Karpas-422 (cell line): ENCODE results near the gene KRTAP5-11. TPM values are rescaled to one million over a fixed set of nuclear protein-coding genes. Genes with fewer than 3 reads are reported as not detected.
"Not testable (repeated sequence)": the region's sequence is repeated elsewhere in the genome, so short reads cannot be mapped to it uniquely, and the experiment has no call there.

Experiments used
- DNase-seq: peaks from one replicate; pipeline ENCODE4 v3.0.0-alpha.2; 2015
- H2AFZ ChIP-seq: fragments of 200-600 bp; sonication (generic); 2 replicates; pipeline ENCODE4 v1.6.1; 2014; ENCODE audit warnings: antibody characterized with exemption, low read length, mixed read lengths
- H3K27ac ChIP-seq: fragments of 200-600 bp; sonication (generic); 2 replicates; pipeline ENCODE4 v1.5.1; 2014; ENCODE audit warnings: mild to moderate bottlenecking, low read length, moderate library complexity
- H3K27me3 ChIP-seq: fragments of 200-600 bp; sonication (generic); 2 replicates; pipeline ENCODE4 v1.6.1; 2014; ENCODE audit warnings: low read length, mixed read lengths
- H3K36me3 ChIP-seq: fragments of 200-600 bp; sonication (generic); 2 replicates; pipeline ENCODE4 v1.6.1; 2014; ENCODE audit warnings: low read length, mixed read lengths; ENCODE audit not compliant: insufficient read depth
- H3K4me1 ChIP-seq: fragments of 200-600 bp; sonication (generic); 2 replicates; pipeline ENCODE4 v1.6.1; 2014; ENCODE audit warnings: mild to moderate bottlenecking, low read length, mixed read lengths
- H3K4me2 ChIP-seq: fragments of 200-600 bp; sonication (generic); 2 replicates; pipeline ENCODE4 v1.6.1; 2014; ENCODE audit warnings: low read length, low read depth, mild to moderate bottlenecking; ENCODE audit not compliant: poor library complexity, severe bottlenecking
- H3K4me3 ChIP-seq: fragments of 200-600 bp; sonication (generic); 2 replicates; pipeline ENCODE4 v1.5.1; 2014; ENCODE audit warnings: mild to moderate bottlenecking, antibody characterized with exemption, low read length, mixed read lengths
- H3K79me2 ChIP-seq: fragments of 200-600 bp; sonication (generic); 2 replicates; pipeline ENCODE4 v1.6.1; 2014; ENCODE audit warnings: mild to moderate bottlenecking, low read length, mixed read lengths
- H3K9ac ChIP-seq: fragments of 200-600 bp; sonication (generic); 2 replicates; pipeline ENCODE4 v1.6.0; 2014; ENCODE audit warnings: low read length
- H3K9me2 ChIP-seq: fragments of 200-600 bp; sonication (generic), shearing (Covaris generic); replicated peaks from 2 replicates; pipeline ENCODE4 v1.6.0; 2014; ENCODE audit warnings: mild to moderate bottlenecking, low read length, moderate library complexity; ENCODE audit not compliant: insufficient read depth
- H3K9me3 ChIP-seq: fragments of 300-700, 200-600 bp; sonication (generic); 2 replicates; pipeline ENCODE4 v1.6.1; 2014; ENCODE audit warnings: low read length, mixed read lengths
- H4K20me1 ChIP-seq: fragments of 200-600 bp; sonication (generic); 2 replicates; pipeline ENCODE4 v1.6.1; 2014; ENCODE audit warnings: mild to moderate bottlenecking, antibody characterized with exemption, low read length, low read depth; ENCODE audit not compliant: insufficient read depth
- total RNA-seq: library from RNA; depleted of rRNA; stranded (reverse); fragments of >200 nt; shearing (Covaris generic); gene quantifications from 2 replicates; pipeline ENCODE4 v1.2.3, GENCODE V29; 2014; ENCODE audit warnings: low replicate concordance

KRTAP5-11 gene
- total RNA-seq, 1 experiment from 2014 or later = not detected

DNA sequence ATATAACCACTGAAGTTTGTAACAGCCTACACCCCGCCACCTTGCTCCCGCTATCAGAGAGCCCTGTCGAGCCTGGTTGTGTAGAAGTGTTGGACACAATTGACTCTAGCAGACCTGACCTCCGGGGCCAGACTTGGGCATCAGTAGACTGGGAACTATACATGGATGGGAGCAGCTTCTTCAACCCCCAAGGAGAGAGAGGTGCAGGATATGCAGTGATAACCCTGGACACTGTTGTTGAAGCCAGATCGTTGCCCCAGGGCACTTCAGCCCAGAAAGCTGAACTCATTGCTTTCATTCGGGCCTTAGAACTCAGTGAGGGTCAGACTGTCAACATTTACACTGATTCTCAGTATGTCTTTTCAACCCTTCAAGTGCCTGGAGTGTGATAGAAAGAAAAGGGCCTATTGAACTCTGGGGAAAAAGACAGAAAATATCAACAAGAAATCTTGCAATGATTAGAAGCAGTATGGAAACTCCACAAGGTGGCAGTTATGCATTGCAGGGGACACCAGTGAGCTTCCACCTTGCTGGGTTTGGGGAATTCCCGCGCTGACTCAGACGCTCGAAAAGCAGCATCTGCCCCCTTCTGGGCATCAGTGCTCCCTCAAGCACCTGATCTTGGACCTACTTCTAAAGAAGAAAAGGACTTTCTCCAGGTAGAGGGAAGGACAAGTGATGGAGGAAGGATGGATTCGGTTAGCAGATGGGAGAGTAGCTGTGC, 6.3 kb upstream of the KRTAP5-11 start:
- not testable (repeated sequence) for H3K27ac ChIP-seq, H3K4me1 ChIP-seq, H2AFZ ChIP-seq, H3K9me2 ChIP-seq, H3K9ac ChIP-seq, H4K20me1 ChIP-seq, H3K9me3 ChIP-seq, H3K36me3 ChIP-seq, H3K4me2 ChIP-seq, H3K79me2 ChIP-seq, H3K4me3 ChIP-seq, H3K27me3 ChIP-seq
- DNase-seq = peak; percentile 56

GRCh38 chr11:71588314-71588713, 5.6 kb upstream of the KRTAP5-11 start:
- H3K4me2 ChIP-seq, DNase-seq, H3K4me1 ChIP-seq, H3K36me3 ChIP-seq, H3K27me3 ChIP-seq, H3K79me2 ChIP-seq, H3K9me3 ChIP-seq, H3K4me3 ChIP-seq, H4K20me1 ChIP-seq, H3K9ac ChIP-seq, H2AFZ ChIP-seq, H3K27ac ChIP-seq, H3K9me2 ChIP-seq: not testable (repeated sequence)

- not testable (repeated sequence) for H3K36me3 ChIP-seq, H3K4me3 ChIP-seq, H3K27ac ChIP-seq, H2AFZ ChIP-seq, H3K79me2 ChIP-seq, H3K4me1 ChIP-seq, H3K27me3 ChIP-seq, H3K9me3 ChIP-seq, H3K4me2 ChIP-seq, DNase-seq, H4K20me1 ChIP-seq, H3K9me2 ChIP-seq, H3K9ac ChIP-seq
Measured at GRCh38 chr11:71585673-71586072, 3.0 kb upstream of the KRTAP5-11 start.

- not testable (repeated sequence) for H3K79me2 ChIP-seq, H3K4me2 ChIP-seq, H3K36me3 ChIP-seq, H3K4me3 ChIP-seq, H4K20me1 ChIP-seq, H3K9me3 ChIP-seq, H3K4me1 ChIP-seq, H3K27me3 ChIP-seq, H2AFZ ChIP-seq, H3K27ac ChIP-seq, H3K9ac ChIP-seq, DNase-seq, H3K9me2 ChIP-seq
Measured at GRCh38 chr11:71582969-71583368, 294 bp upstream of the KRTAP5-11 start.

GRCh38 chr11:71581826-71582225, 849 bp downstream of the KRTAP5-11 start:
- Histone ChIP-seq H3K4me1 (no peaks in the 10 kb centered on the region), H3K36me3 (no peaks in the 10 kb centered on the region), H3K9ac (no peak overlapping the region), H3K27ac (no peak overlapping the region), H3K9me2 (no peaks in the 10 kb centered on the region), H2AFZ (no peak overlapping the region), H3K27me3 (no peaks in the 10 kb centered on the region), H4K20me1 (no peaks in the 10 kb centered on the region), H3K4me2 (no peak overlapping the region), H3K4me3 (no peak overlapping the region), H3K79me2 (no peaks in the 10 kb centered on the region), H3K9me3 (no peaks in the 10 kb centered on the region)
- DNase-seq = no peak

GRCh38 chr11:71580057-71581003, 2.3 kb downstream of the KRTAP5-11 start:
- Histone ChIP-seq H3K9me2 (no peaks in the 10 kb centered on the region), H3K27me3 (no peaks in the 10 kb centered on the region), H3K4me3 (no peak overlapping the region), H3K4me2 (no peak overlapping the region), H3K79me2 (no peaks in the 10 kb centered on the region), H4K20me1 (no peaks in the 10 kb centered on the region), H3K27ac (no peak overlapping the region), H3K4me1 (peaks cover 6% of the 10 kb centered on the region), H2AFZ (no peak overlapping the region), H3K36me3 (no peaks in the 10 kb centered on the region), H3K9me3 (no peaks in the 10 kb centered on the region), H3K9ac (no peak overlapping the region)
- DNase-seq = peak; percentile 75

DNA sequence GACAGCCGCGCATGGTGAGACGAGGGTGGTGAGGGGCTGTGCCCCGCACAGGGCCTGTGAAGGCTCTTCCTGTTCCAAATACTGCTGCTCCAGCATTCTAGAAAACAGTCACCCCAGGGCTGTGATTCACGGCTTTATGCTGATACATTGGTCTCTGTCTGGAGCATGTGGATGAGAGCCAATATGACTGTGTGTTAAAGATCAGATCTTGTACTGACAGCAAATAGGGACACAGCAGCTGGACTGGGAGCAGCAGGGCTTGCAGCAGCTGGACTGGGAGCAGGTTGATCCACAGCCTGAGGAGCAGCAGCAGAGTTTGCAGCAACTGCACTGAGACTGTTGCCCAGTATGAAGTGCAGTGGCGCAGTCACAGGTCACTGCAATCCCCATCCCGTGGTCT, 3.2 kb downstream of the KRTAP5-11 start:
- H3K36me3 ChIP-seq, H3K9me3 ChIP-seq, H3K4me3 ChIP-seq, H3K27ac ChIP-seq, H3K9ac ChIP-seq, H2AFZ ChIP-seq, H4K20me1 ChIP-seq, DNase-seq, H3K9me2 ChIP-seq, H3K4me2 ChIP-seq, H3K79me2 ChIP-seq, H3K27me3 ChIP-seq: not testable (repeated sequence)
- peaks cover 10% of the 10 kb centered on the region for H3K4me1 ChIP-seq

GRCh38 chr11:71577469-71578004, 5.1 kb downstream of the KRTAP5-11 start:
- Histone ChIP-seq H3K4me2 (no peak overlapping the region), H4K20me1 (no peaks in the 10 kb centered on the region), H3K9ac (no peak overlapping the region), H3K79me2 (no peaks in the 10 kb centered on the region), H3K9me3 (no peaks in the 10 kb centered on the region), H3K4me3 (no peak overlapping the region), H3K9me2 (no peaks in the 10 kb centered on the region), H3K36me3 (no peaks in the 10 kb centered on the region), H2AFZ (no peak overlapping the region), H3K27me3 (no peaks in the 10 kb centered on the region), H3K27ac (no peak overlapping the region), H3K4me1 (peaks cover 10% of the 10 kb centered on the region)
- no peak for DNase-seq
